Measurements from ENCODE around the gene CTDSP2.

GRCh38 chr12:57793920-57794319 lies 52.6 kb downstream of the CTDSP2 start:
- TF ChIP-seq TARDBP (IDR thresholded peaks at IDR 0.05) (no peak), PKNOX1 (IDR thresholded peaks at IDR 0.05) (no peak), SP1 (IDR thresholded peaks at IDR 0.05) (no peak), ZNF384 (IDR thresholded peaks at IDR 0.05) (no peak), BHLHE40 (IDR thresholded peaks at IDR 0.05; ENCODE audit: borderline replicate concordance) (no peak), NFRKB (IDR thresholded peaks at IDR 0.05) (no peak), FOXM1 (IDR thresholded peaks at IDR 0.05; ENCODE audit: borderline replicate concordance) (no peak), FOXA1 (IDR thresholded peaks at IDR 0.05) (no peak), ARNT (IDR thresholded peaks at IDR 0.05) (no peak), FOXK2 (IDR thresholded peaks at IDR 0.05) (no peak), L3MBTL2 (conservative IDR thresholded peaks at IDR 0.05) (no peak)
